Ishikawa (cell line): ENCODE results near the gene TMEM43.

Experiments
- CEBPB ChIP-seq: IDR thresholded peaks from 2 replicates; pipeline ENCODE4 v1.6.1; 2012
- CREB1 ChIP-seq: IDR thresholded peaks from 2 replicates; pipeline ENCODE4 v1.6.1; 2012; ENCODE audit warnings: low read depth
- EGR1 ChIP-seq: IDR thresholded peaks from 2 replicates; pipeline ENCODE4 v1.6.1; 2012
- EP300 ChIP-seq: IDR thresholded peaks from 2 replicates; pipeline ENCODE4 v1.6.1; 2012; ENCODE audit warnings: borderline replicate concordance
- FOXM1 ChIP-seq: IDR thresholded peaks from 2 replicates; pipeline ENCODE4 v1.6.1; 2012; ENCODE audit warnings: low read depth, borderline replicate concordance
- NFIC ChIP-seq: IDR thresholded peaks from 2 replicates; pipeline ENCODE4 v1.6.1; 2012
- RAD21 ChIP-seq: IDR thresholded peaks from 2 replicates; pipeline ENCODE4 v1.6.1; 2012; ENCODE audit warnings: low read depth
- REST ChIP-seq: IDR thresholded peaks from 2 replicates; pipeline ENCODE4 v1.6.1; 2012; ENCODE audit warnings: low read depth, mild to moderate bottlenecking
- TAF1 ChIP-seq: IDR thresholded peaks from 2 replicates; pipeline ENCODE4 v1.6.1; 2012; ENCODE audit warnings: low read depth, mild to moderate bottlenecking
- TCF12 ChIP-seq: IDR thresholded peaks from 2 replicates; pipeline ENCODE4 v1.6.1; 2012; ENCODE audit warnings: low read depth
- TEAD4 ChIP-seq: IDR thresholded peaks from 2 replicates; pipeline ENCODE4 v1.6.1; 2012
- USF1 ChIP-seq: IDR thresholded peaks from 2 replicates; pipeline ENCODE4 v1.6.1; 2012
- YY1 ChIP-seq: IDR thresholded peaks from 2 replicates; pipeline ENCODE4 v1.6.1; 2012; ENCODE audit warnings: low read depth
- ZBTB7A ChIP-seq: IDR thresholded peaks from 2 replicates; pipeline ENCODE4 v1.6.1; 2012; ENCODE audit warnings: low read depth
- TF ChIP-seq, protein P1 (sequence below): IDR thresholded peaks from 2 replicates; pipeline ENCODE4 v1.6.1; 2012

The TMEM43 gene

GRCh38 chr3:14130707-14131106 lies 5.9 kb downstream of the TMEM43 start:
- TF ChIP-seq NFIC = no peak

GRCh38 chr3:14131134-14131533 lies 6.3 kb downstream of the TMEM43 start:
- TF ChIP-seq TAF1 (no peak), EP300 (no peak), CEBPB (no peak), REST (no peak), YY1 (no peak), FOXM1 (no peak), NFIC (no peak), TEAD4 (no peak)

DNA sequence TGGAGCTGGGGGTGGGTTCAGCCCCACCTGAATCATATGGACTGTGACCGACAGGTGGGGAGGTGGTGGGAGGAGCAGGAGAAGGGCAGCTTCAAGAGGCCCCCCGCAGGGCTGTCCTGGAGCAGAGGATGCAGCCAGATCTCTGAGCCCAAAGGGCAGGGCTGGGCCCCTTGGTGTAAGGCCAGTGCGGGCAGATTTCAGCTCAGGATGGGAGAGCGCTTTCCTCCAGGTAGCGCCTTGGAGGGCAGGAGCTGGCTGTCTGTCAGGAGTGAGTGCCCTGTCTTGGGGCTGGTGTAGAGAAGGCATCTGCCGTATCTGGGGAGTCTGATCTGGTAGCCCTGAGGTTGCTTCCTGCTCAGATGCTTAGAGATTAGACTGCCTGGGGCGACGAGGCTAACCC lies 7.3 kb downstream of the TMEM43 start:
- no peak for TF ChIP-seq USF1
- TF ChIP-seq FOXM1 = no peak
- no peak for TF ChIP-seq TEAD4
- no peak for TF ChIP-seq TCF12
- TF ChIP-seq EGR1 = no peak
- TF ChIP-seq NFIC = no peak
- no peak for TF ChIP-seq RAD21
- no peak for TF ChIP-seq CEBPB
- no peak for TF ChIP-seq YY1

DNA sequence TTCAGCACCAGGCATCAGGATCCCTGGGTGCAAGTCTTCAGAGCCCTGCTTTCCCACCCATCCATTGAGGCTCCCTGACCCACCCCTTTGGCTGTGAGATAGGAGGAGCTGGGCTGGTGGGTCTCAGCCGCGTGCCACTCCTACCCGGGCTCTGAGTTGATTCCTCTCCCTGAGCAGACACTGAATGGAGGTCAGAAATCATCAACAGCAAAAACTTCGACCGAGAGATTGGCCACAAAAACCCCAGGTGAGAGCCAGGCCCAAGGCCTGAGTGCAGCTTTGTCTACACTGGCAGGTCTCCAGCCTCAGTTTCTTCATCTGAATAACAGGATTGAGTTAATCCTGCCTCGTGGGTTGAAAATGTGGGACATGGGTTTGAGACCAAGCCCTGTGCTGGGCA lies 7.8 kb downstream of the TMEM43 start:
- no peak for TF ChIP-seq EP300
- TF ChIP-seq FOXM1 = no peak
- TF ChIP-seq USF1 = no peak
- TF ChIP-seq CEBPB = no peak
- TF ChIP-seq CREB1 = no peak
- no peak for TF ChIP-seq TCF12
- no peak for TF ChIP-seq TEAD4
- TF ChIP-seq ZBTB7A = no peak
- no peak for TF ChIP-seq RAD21
- no peak for TF ChIP-seq TAF1
- no peak for TF ChIP-seq YY1
- TF ChIP-seq, protein P1, sequence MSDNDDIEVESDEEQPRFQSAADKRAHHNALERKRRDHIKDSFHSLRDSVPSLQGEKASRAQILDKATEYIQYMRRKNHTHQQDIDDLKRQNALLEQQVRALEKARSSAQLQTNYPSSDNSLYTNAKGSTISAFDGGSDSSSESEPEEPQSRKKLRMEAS = no peak
- no peak for TF ChIP-seq EGR1
- no peak for TF ChIP-seq REST
- no peak for TF ChIP-seq NFIC

DNA sequence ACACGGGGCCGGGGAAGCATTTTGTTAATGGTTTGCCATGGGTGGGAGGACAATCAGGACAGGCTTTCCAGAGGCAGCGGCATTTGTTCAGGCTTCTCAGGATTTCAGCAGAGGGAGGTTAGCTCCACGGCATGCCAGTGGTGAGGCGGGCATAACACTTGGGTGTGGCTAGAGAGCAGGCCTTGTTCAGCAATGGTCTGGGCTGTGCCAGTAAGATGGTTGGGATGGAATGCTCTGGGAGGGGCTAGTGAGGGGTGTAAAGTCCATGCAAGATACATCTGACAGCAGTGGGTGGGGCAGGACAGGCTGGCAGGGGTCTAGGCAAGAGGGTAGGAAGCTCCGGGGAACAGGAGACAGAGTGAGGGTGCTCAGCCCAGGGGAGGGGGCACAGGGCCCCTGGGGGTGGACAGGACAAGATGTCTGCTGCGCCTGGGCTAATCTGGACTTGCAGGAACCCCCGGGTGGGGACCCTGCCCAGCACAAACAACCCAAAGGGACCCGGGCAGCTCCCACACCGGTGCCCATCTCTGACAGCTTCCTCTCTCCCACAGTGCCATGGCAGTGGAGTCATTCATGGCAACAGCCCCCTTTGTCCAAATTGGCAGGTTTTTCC lies 8.4 kb downstream of the TMEM43 start:
- TF ChIP-seq TCF12 (no peak), YY1 (no peak), TEAD4 (no peak), EGR1 (no peak), USF1 (no peak), CREB1 (no peak), NFIC (no peak), RAD21 (no peak), FOXM1 (no peak), CEBPB (no peak), REST (no peak), TAF1 (no peak), ZBTB7A (no peak)
- TF ChIP-seq, protein P1 = no peak
